HTERT RPE-1 (cell line): ENCODE data around the gene EIF4ENIF1.
"Not testable (repeated sequence)": the region's sequence is repeated elsewhere in the genome, so short reads cannot be mapped to it uniquely, and the experiment has no call there.

Experiments
- in situ Hi-C: fragments of 300-500 bp; cut with MboI; formaldehyde crosslinking; loops from 4 replicates; pipeline ENCODE4 v1.14.3; 2020; ENCODE audit warnings: low sequenced_read_pairs

The EIF4ENIF1 gene

GRCh38 chr22:31495343-31495742 is 5.7 kb upstream of the EIF4ENIF1 start:
- in situ Hi-C loops, result no loop called here

GRCh38 chr22:31493355-31493754 is 3.7 kb upstream of the EIF4ENIF1 start:
- in situ Hi-C loops, result not testable (repeated sequence)

- in situ Hi-C loops, result no loop called here
Observed at GRCh38 chr22:31492151-31492550, 2.5 kb upstream of the EIF4ENIF1 start.

GRCh38 chr22:31491218-31491962 is 1.7 kb upstream of the EIF4ENIF1 start:
- in situ Hi-C loops, result no loop called here

GRCh38 chr22:31490496-31490925 is 869 bp upstream of the EIF4ENIF1 start:
- in situ Hi-C loops, result no loop called here

GRCh38 chr22:31488988-31489617 is 539 bp downstream of the EIF4ENIF1 start:
- in situ Hi-C loops, result no loop called here

GRCh38 chr22:31488346-31488883 is 1.2 kb downstream of the EIF4ENIF1 start:
- in situ Hi-C loops, result no loop called here

GRCh38 chr22:31486951-31487350 is 2.7 kb downstream of the EIF4ENIF1 start:
- in situ Hi-C loops, result no loop called here

- in situ Hi-C loops, result not testable (repeated sequence)
Observed at GRCh38 chr22:31486369-31486768, 3.3 kb downstream of the EIF4ENIF1 start.

GRCh38 chr22:31482470-31482869 is 7.2 kb downstream of the EIF4ENIF1 start:
- in situ Hi-C loops, result not testable (repeated sequence)

- in situ Hi-C loops, result no loop called here
Observed at GRCh38 chr22:31481129-31481528, 8.5 kb downstream of the EIF4ENIF1 start.

GRCh38 chr22:31477329-31477728 is 12.3 kb downstream of the EIF4ENIF1 start:
- in situ Hi-C loops, result no loop called here

- in situ Hi-C loops, result no loop called here
Observed at GRCh38 chr22:31475800-31476199, 13.8 kb downstream of the EIF4ENIF1 start.

GRCh38 chr22:31474743-31475142 is 14.9 kb downstream of the EIF4ENIF1 start:
- in situ Hi-C loops, result no loop called here

- in situ Hi-C loops, result no loop called here
Observed at GRCh38 chr22:31465307-31465706, 24.3 kb downstream of the EIF4ENIF1 start.

- in situ Hi-C loops, result no loop called here
Observed at GRCh38 chr22:31461699-31462098, 27.9 kb downstream of the EIF4ENIF1 start.

GRCh38 chr22:31451709-31452571 is 37.7 kb downstream of the EIF4ENIF1 start:
- in situ Hi-C loops, result no loop called here

- in situ Hi-C loops, result no loop called here
Observed at GRCh38 chr22:31449506-31449905, 40.1 kb downstream of the EIF4ENIF1 start.

- in situ Hi-C loops, result no loop called here
Observed at GRCh38 chr22:31448382-31448781, 41.3 kb downstream of the EIF4ENIF1 start.

GRCh38 chr22:31447337-31447736 is 42.3 kb downstream of the EIF4ENIF1 start:
- in situ Hi-C loops, result no loop called here

GRCh38 chr22:31446767-31447166 is 42.9 kb downstream of the EIF4ENIF1 start:
- in situ Hi-C loops, result no loop called here
